Inflammatory macrophage (primary cell): ENCODE results near the gene SLC27A1.
"Not testable (repeated sequence)": the region's sequence is repeated elsewhere in the genome, so short reads cannot be mapped to it uniquely, and the experiment has no call there.

ENCODE experiments used
- DNase-seq, 2 donors: peaks; one replicate each; pipeline ENCODE4 v3.0.0-alpha.2; 2020 to 2022

SLC27A1 gene

GRCh38 chr19:17487284-17488121 is 17.2 kb downstream of the SLC27A1 start:
- DNase-seq = no peak

GRCh38 chr19:17488593-17489391 is 18.5 kb downstream of the SLC27A1 start:
- DNase-seq = peak in 1 of 2 donors; percentile 47

- no peak for DNase-seq
Observed at GRCh38 chr19:17489392-17490030, 19.2 kb downstream of the SLC27A1 start.

- DNase-seq = no peak
Observed at GRCh38 chr19:17490411-17490810, 20.1 kb downstream of the SLC27A1 start.

- DNase-seq = no peak
Observed at GRCh38 chr19:17491287-17491686, 21.0 kb downstream of the SLC27A1 start.

- no peak for DNase-seq
Observed at GRCh38 chr19:17495639-17496296, 25.4 kb downstream of the SLC27A1 start.

- peak; percentile 69 to 79 for DNase-seq
Observed at GRCh38 chr19:17496337-17496997, 26.1 kb downstream of the SLC27A1 start.

- no peak for DNase-seq
Observed at GRCh38 chr19:17497149-17497798, 26.9 kb downstream of the SLC27A1 start.

- not testable (repeated sequence) for DNase-seq
Observed at GRCh38 chr19:17499025-17499424, 28.7 kb downstream of the SLC27A1 start.

- peak; percentile 90 to 93 for DNase-seq
Observed at GRCh38 chr19:17499648-17500446, 29.5 kb downstream of the SLC27A1 start.

- DNase-seq = no peak
Observed at GRCh38 chr19:17500447-17501198, 30.3 kb downstream of the SLC27A1 start.

GRCh38 chr19:17503240-17503639 is 32.9 kb downstream of the SLC27A1 start:
- no peak for DNase-seq

GRCh38 chr19:17504030-17504429 is 33.7 kb downstream of the SLC27A1 start:
- peak; percentile 58 to 62 for DNase-seq

GRCh38 chr19:17504456-17504855 is 34.1 kb downstream of the SLC27A1 start:
- no peak for DNase-seq

GRCh38 chr19:17505223-17505622 is 34.9 kb downstream of the SLC27A1 start:
- no peak for DNase-seq

- DNase-seq = no peak
Observed at GRCh38 chr19:17506745-17507144, 36.4 kb downstream of the SLC27A1 start.

- peak in 1 of 2 donors; percentile 25 for DNase-seq
Observed at GRCh38 chr19:17508558-17508933, 38.2 kb downstream of the SLC27A1 start.

GRCh38 chr19:17510220-17510993 is 40.1 kb downstream of the SLC27A1 start:
- peak in 1 of 2 donors; percentile 44 for DNase-seq
